ENCODE results near the gene PHACTR1.

Gene PHACTR1

DNA sequence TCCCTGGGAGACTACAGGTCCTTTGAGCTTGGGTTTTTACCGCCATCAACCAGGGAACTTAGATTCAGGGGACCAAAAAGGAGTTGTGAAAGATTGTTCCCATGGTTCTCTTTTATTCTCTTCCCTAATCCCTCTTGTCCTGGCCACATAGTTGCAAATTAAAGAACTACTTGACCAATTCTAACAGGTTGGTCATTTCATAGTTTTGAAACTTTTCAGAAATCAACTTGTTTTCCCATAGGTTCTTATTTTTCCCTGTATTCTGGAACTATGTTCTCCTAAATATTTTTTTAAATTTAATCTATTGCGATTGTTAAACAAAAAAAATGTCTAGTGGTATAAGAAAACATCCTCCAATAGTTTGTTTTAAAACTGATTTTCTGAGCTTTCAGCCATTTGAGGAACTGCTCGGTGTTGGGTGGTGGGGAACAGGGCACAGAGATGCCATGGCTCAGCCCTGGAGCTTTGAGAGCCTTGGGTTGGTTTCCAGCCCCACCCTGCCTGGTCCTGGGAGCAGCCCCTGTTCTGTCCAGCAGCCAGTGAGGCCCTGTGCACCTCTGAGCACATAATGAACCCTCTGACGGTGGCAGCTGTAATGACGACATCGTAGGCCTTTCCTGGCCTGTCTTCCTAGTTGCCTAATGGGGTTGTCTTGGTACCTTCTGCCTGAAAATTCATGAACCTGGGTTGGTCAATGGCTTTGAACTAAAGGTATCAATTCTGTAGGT is 558.3 kb downstream of the PHACTR1 start:
- no peak for DNase-seq

DNA sequence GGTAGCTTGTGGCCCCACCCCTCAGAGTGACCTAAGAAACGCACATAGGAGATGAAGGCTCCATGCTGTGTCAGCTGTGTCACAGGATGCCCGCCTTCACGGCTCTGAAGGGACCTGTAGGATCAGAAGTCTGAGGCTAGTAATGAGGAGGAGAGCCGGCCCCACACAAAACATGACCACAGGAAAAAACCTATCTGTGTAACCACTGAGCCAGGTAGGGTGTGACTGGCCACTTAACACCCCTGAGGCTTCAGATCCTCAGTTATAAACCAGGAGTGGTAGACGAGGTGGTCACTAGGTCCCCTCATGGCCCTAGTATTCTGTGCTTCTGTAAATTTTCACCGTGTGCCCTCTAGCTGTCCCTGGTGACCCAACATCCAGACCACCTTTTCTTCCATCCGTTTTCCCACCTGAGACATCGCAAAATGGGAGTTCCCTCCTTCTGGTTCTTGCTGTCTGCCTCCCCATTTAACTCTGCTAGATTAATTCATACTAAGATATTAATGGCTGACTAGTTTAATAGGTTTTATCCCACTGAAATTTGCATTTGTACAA is 558.9 kb downstream of the PHACTR1 start:
- no peak for DNase-seq

DNA sequence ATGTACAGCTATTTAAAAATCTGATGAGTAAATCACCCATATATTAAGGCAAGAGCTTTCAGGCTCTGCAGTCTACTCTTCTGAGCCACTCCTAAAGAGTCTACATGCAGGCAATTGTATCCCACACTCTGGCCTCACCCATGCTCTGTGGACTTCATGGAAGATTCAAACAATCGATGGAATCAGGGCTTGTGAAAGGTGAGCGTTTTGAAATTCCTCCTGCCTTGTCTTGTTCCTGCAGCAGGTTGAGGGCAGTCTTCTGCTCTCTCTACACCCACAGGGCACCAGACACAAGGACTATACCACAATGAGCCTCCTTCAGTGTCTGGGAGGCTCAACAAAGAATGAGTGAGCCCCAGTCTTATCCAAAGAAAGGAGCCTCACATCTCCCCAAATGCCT is 560.7 kb downstream of the PHACTR1 start:
- DNase-seq = no peak

DNA sequence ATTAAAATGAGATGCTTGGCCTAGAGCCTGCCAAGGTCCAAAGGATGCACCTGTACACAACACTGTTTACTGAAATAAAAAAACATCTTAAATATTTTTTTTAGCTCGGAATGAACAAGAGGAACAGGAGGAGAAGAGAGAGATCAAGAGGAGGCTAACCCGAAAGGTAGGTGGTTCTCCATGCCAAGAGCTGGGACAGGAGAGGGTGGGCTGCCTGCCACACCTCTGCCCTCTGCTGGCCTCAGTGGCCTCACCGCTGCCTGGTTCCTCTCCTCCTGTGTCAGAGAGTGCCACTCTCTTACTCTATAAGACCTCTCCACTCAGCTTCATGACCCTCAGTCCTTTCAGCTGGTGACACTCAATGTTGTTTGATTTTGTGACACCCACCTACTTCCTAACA is 561.6 kb downstream of the PHACTR1 start:
- DNase-seq = no peak

DNA sequence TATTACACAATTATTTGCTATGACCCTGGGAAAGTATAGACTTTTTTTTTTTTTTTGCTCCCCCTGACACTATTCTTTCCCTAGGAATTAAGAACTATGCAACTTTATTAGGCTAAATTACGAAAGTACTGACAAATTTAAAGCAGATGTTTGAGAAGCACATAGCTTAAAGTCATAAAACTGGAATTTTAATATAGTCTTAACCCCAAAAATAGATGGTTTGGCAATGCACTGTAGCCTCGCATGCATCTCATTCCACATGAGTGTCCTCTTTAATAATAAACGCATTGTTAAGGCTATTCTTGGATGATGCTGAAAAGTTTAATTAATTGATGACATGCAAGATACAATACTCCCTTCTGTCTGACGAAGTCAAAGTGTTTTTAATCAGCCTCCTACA is 562.4 kb downstream of the PHACTR1 start:
- no peak for DNase-seq

DNA sequence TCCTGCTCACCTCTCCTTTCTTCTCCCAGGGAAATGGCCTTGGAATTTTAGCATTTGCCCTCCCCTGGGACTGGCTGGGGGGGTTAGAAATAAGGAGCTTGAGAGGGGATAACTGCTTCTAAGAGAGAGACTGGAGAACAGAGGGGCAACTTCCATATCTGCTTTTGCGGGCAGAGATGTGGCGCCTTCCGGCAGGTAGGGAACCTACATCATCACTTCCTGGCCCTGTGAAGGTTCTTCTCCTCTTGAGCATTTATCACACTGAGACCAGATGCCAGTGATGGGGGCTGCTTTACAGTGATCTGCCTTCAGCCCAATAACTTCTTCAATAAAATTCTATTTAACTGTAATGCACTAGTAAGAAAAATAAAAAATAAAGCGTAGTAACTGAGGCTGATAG is 563.7 kb downstream of the PHACTR1 start:
- DNase-seq = no peak

DNA sequence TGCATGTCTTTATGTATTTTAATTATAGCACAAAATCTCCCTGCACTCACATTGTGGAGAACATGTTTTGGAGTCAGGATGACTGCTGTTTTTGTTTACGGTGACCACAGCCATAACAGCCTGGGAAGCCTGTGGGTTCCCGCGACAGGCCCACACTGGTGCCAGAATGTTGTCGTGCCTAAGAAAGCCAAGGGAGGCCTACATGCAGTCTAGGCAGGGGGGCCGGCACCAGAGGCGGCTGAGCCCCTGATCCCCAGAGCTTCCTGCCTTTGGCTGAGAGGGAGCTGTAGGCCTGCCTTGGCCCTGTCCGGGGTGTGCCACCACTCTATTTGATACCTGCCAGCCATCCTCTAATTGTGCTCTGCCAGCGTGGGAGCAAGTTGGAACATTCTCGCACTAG is 565.1 kb downstream of the PHACTR1 start:
- no peak for DNase-seq

DNA sequence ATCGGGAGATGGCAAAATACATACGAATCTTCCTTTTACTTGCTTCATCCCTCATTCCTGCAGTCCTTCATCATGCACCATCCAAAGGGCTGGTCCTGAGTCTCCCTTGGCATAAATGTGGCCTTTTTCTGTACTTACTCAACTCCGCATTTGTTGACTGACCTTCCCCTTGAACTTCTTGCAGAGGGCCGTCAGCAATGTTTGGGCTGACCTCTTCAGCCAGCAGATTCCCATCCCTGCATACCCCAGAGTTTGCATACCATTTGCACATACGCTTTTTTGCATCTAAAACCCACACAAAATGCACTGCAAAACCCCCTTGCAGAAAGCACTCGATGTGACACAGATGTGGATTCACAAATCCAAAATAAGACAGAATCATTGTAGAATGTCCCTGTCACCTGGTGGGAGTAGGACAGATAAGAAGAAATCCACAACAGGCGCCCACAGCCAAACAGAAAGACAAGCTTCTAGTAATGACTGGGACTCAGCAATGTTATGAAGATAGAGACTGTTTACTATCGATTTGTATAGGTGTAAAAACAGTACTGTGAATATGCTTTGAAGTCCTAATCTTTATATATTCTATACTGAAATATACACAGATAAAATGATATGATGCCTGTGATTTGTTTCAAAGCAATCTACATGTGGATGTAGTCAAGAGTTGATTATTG is 566.0 kb downstream of the PHACTR1 start:
- DNase-seq = no peak

DNA sequence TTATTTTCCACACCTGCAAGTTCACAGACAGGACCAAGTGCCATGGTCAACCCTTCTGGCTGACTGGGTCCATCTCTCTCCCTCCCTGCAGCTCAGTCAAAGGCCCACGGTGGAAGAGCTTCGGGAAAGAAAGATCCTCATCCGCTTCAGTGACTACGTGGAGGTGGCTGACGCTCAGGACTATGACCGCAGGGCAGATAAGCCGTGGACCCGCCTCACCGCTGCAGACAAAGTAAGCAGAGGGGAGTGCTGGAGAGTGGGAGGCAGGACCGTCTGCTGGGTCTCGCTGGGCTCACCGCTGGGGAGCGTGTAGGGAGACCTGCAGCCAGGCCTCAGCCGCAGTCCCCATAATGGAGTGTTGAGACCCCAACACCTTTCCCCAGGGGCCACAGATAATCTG is 566.8 kb downstream of the PHACTR1 start:
- DNase-seq = no peak

DNA sequence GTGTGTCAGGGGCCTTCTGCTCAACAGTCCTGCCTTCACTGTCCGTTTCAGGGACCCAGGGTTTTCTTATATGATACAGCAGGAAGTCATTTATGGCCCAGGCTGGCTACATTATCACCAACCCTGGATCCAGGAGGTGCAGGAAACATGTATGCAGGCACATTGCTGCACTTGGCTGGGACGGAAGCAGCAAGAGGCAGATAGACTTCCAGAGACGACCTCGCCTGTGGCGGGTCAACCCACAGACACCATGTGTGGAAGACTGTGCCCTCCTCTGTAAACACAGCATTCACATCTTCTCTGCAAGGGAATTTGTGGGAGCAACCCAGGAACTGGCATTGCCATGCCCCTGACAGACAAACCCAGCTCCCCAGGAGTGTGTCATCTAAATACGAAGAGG is 568.1 kb downstream of the PHACTR1 start:
- no peak for DNase-seq

DNA sequence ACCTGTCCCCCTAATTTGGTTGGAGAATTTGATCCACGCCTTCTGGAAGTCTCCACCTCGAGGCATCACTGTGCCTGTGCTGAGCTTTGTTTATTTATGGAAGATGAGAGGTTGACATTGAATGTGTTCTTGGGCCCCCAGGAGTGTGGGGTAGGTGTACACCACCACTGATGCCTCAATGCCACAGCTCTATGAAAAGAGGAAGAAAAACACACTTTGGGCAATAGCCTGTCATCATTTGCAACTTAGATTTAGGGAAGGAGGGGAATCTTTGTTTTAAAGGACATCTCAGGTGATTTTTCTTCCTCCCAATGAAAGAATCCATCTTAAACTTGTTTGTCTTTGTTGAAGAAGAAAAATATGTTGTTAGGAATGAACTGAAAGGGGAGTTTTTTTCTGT is 569.1 kb downstream of the PHACTR1 start:
- no peak for DNase-seq

DNA sequence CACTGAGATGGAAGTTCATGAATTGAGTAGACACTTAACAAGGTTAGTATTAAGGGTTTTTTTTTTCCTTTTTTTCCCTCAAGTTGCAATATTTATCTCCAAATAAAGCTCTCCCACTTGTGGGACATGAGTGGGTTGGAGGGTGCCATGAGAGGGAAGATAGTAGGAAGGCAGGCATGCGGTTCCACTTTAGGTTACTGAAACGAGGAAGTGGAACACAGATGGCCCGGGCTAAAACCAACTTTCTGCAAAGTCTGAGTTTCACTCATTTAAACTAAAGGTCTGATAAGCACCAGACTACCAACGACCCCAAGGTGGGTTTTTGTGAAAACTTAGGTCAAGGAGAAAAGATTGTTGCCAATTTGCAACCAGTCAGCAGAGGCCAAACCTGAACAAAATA is 569.6 kb downstream of the PHACTR1 start:
- no peak for DNase-seq

DNA sequence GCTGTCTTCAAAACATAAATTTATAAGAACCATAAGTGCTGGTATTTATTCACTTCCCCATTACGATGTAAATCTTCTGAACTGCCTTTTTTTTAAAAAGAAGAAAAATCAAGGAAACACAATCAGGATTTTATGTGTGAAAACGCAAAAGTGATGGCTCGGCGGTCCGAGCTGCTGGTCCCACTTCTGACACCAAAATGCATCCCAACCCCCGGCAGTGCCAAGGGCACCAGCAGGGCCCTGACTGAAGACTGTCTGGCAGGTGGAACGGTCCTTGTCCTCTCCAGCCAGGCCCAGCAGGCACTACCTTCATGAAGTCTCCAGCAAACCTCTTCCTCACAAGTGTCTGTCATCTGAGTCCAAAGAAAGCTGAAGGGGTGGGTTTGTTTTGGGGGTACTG is 570.5 kb downstream of the PHACTR1 start:
- no peak for DNase-seq

DNA sequence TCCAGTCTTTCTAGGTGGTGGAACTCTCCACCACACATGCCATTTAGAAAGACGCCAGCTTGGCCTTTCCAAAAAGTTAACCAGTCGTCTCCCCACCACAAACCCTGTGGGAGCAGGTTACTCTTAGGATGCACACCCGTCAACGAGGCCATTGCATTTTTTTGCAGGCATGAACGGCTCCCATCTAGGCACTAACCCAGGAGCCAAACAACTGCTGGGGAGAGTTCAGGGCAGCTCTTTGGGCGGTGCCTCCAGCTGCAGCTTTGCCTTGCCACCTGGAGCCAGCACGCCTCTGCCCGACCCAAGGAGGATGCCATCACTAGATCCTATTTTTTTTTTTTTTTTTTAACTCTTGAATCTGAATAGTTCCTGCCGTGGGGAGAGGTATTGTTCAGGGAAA is 571.9 kb downstream of the PHACTR1 start:
- no peak for DNase-seq

DNA sequence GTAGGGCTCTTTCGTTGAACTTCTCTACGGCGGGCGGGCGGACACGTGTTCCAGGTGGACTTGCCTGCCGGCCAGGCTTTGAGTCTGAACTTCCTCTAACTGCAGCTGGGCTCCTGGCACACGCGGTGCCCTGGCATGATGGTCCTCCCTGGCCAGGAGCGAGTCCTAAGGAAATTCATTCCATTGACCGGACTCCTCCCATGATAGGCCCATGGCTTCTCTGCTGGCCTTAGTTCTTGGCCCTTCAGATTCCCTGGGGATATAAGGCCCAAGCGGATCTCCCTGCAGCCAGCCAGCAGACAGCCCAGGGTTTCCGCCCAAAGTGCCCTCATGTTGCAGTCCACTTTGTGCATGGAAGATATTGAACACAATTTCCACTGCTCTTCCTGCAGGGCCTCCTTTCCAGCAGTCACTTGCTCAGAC is 572.4 kb downstream of the PHACTR1 start:
- DNase-seq = no peak

DNA sequence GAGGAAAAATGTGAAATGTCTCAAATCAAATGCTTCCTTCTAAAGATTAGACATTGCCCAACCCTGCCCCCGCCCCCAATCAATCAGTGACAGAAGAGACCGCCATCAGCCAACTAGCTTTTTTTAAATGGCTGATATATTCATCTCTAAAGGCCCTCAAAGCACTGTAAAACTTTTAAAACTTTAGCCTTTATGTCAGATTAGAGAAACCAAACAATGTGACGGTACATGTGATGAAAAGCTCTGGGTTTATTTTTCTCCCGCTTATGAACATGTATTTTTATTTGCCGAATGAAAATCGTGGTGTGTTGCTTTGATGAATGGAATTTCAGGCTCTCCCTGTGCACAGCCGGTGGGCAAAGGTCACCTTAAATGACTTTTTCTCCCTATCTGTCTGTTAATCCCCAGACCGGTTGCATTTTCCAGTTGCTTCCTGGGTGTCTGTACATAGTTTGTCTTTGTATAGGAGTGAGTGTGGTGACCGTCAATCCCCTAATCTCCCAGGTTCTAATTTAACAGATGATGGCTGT is 573.3 kb downstream of the PHACTR1 start:
- no peak for DNase-seq

DNA sequence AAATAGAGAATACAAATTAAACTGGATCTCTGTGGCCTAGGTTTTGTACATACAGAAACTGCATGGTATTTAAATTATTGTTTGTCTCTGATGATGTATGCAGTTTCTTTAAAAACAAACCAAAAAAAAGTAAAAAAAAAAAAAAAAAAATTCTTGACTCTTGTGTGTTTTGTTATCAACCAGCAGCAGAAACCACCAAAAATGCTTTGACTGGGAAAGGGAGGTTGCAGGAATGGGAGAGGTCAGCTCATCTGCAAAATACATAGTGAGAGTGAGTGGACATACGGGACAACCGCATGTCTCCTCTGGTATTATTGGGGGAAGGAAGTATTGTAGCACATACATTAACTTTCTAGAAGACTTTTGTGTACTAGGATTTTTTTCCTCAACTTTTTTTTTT is 573.8 kb downstream of the PHACTR1 start:
- DNase-seq = no peak

DNA sequence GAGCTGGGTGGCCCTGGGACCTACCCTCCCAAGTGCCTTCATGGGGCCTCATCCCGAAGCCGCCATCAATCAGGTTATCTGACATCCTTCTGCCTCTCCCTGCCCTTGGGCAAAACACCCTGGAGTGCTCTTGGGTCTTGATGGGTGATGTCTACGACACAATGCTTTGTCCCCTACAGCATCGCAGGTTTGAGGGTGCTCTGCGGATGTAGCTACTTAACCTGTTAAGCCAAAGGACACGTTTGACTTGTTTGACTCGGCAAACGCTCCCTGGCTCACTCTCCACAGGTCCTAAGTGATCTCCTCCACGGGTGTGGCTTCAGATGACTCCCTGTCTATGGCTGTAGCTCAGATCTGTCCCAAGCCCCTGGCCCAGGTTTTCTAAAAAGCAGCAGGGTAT is 576.2 kb downstream of the PHACTR1 start:
- DNase-seq = no peak

DNA sequence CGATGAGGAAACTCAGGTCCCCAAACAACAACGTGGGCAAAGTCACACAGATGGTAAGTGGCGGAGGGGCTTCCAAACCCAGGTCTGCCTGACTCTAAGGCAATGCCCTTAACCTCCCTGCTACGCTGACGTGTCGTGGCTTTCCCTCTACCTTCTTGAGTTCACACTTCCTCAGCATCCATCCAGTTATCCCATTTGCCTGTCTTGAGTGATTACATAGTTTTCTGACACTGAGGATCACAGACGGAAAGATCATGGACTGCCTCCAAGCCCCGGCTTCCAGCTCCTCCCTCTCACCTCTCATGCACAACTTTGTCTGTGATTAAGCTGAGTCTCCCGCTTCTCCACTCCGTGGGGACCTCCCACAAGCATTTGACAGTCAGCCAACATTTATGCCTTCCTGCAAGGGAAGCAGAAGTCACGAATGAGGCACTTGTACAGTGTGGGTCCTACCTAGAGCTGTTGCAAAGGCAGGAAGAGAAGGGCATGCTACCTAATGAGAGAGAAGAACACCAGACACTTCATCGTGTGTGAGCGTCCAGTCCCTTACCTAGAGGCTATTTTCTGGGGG is 578.0 kb downstream of the PHACTR1 start:
- no peak for DNase-seq

DNA sequence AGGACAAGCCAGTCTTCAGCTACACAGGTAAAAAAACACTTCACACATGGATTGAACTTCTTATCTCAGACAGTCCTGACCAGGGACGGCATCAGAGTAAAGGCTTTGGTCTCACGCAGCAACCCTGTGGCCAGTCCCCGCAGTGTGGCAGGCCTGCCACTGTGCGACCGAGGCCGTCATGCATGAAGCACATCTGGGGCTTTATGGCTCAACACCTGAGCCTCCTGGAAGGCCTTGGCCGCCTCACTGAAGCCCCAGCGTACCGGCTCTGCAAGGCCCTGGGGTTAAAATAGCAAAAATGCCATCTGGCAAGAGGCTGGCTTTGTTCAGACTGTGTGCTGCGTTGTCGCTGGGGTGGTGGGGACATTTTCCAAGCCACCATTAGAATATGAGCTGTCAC is 579.0 kb downstream of the PHACTR1 start:
- no peak for DNase-seq

DNA sequence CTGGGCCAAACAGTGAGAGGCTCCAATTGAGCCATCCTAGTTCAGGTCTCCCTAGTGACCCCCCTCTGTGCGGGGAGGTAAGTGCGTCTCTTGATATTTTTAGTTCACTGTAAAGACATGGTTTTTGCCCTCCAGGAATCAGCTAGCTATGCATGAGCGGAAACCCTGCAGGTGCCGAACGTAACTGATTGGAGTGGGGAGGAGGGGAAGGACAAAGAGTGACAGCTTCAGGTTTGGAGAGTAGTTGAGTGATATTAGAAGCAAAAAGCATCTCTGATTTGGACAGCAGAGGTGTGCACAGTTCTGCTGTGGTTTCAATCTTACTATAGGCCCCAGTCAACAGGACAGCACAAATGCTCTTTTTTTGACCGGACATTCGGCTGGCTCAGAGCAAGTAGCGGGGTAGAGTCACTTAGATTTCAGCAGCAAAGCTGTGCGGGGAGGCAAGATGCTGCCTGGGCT is 580.0 kb downstream of the PHACTR1 start:
- DNase-seq = no peak

DNA sequence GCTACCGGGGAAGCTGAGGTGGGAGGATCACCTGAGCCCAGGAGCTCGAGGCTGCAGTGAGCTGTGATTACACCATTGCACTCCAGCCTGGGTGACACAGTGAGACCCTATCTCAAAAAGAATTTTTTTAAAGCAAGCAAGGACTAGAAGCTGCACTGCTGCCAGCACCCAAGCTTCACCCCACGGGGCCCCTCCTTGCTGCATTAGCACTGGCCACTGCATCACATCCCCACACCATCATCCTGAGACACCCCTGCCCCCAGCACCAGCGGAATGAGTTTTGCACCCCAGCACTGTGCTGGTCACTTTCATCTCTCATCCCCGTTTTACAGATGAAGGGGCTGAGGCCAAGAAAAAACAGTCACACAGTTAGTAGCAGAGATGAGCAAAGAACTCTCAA is 580.8 kb downstream of the PHACTR1 start:
- no peak for DNase-seq

DNA sequence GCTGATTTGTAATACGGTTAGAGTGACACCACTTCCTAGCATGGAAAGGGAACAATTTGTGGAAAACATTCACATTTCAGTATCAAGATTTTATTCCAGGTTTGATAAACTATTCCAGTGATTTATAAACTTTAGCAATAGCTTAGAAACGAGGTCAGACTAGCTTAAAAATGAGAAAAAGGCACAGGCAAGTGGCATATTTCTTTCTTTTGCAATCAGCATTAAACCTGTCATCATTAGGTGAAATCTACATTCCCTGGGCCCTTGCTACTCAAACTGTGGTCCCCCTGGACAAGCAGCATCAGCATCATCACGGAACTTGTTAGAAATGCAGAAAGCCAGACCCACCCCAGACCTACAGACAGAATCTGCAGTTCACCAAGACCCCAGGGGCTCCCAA is 581.9 kb downstream of the PHACTR1 start:
- DNase-seq = no peak

DNA sequence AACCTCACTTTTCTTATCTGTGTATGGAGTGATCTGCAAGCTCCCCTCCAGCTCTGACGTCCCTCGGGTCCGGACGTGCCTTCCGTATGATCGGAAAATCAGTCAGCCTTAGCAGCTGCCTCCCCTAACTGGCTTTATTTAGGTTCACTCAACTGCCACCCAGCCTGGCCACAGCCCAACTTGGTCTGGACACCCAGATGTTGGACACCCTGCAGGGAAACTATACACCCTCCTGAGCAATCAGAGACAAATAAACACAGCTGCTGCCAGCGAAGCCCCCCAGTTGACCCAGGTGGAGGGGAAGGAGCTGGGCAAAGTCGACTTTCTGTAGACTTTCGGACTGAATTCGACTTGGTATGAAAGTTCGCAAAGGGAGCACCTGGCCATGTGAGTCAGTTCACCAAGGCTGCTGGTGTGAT is 582.8 kb downstream of the PHACTR1 start:
- no peak for DNase-seq

Measured in stimulated activated CD4-positive, alpha-beta T cell treated with anti-CD3 and anti-CD28 coated beads, Interleukin-4, amount 100 ng/mL, for 1 hour (primary cell).